Measurements from ENCODE around the gene CFI. TPM values are rescaled to one million over a fixed set of nuclear protein-coding genes. Genes with fewer than 3 reads are reported as not detected.

Gene CFI
- total RNA-seq, 1 experiment from 2014 or later, result not detected

DNA sequence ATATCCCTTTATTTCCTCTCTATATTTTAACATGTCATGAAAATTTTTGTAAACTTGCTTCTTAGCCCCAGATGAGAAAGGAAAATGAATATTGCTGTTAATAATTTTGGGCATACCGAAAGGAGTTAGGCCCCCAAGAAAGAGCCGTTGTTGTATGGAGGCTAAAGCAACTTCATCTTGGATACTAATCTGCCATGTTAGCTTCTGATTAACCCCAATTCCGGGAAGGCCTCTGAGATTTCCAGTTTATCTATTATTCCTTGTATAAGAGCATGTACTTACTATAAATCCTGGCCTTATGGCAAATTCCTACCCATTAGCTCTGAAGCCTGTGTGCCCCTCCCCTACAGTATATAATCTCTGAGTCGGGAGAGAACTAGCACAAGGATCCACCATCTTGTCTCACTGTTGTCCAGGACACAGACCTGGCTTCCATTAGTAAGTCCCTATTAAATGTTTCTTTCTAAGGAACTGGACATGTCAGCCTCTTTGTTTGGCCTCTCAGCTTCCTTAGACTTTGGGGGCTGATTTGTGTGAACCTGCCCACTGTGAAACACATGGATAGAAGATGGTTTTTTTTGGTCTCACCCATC, 51.1 kb downstream of the CFI start:
- H3K27me3 ChIP-seq, result no peaks in the 10 kb centered on the region

DNA sequence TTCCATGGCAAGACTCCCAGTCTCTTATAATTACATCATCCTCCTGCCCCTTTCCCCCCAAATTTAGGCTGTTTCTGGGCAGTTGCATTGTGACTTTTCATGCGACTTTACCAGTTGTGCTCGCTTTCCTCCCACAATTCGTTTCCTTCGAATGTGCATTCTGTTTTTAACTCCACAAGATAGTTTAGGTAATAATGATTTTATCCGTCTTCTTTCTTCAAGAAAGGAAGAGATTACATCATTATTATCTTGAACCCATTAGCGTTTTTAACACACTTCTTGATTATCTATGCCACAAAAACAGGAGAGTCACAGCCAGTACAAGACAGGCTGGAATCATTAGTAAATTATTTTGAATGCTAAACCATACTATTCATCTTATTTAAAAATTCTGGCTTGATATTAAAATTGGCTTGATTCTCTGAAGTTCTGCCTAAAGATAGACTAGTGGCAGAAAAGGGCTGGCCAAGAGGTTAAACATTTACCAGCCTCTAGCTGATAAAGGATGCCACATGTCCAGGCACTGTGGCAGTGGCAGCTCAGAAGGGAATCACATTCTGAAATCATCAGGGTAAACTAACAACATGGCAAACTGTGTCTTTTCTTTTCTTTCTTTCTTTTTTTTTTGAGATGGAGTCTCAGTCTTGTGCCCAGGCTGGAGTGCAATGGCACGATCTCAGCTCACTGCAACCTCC, 52.3 kb downstream of the CFI start:
- Histone ChIP-seq H3K4me3 (no peak overlapping the region), H3K9me3 (no peaks in the 10 kb centered on the region), H3K27me3 (no peaks in the 10 kb centered on the region), H3K36me3 (no peaks in the 10 kb centered on the region)
- no peak for DNase-seq

More for the DNA sequence above, 51.1 kb downstream of the CFI start:
- H3K4me3 ChIP-seq, result no peak overlapping the region
- no peaks in the 10 kb centered on the region for H3K9me3 ChIP-seq
- no peak for DNase-seq
- H3K36me3 ChIP-seq, result no peaks in the 10 kb centered on the region

DNA sequence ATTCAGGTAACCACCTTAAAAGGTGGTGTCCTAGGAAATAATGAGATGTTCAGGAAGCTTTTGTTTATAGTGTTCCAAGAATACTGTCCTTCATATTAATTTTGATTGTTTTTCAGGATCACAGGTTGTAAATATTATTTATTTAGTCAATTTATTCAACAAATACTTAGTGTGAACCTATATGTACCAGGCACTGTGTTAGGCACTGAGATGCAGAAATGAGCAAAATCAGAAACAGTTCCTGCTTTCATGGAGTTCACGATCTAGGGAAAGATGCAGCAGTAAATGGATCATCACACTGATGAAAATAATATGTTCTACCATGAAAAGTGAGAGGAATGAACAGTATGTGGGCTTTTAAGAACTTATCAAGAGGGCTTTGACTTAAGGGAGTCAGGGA, 53.7 kb downstream of the CFI start:
- no peak for DNase-seq
- Histone ChIP-seq H3K36me3 (no peaks in the 10 kb centered on the region), H3K4me3 (no peak overlapping the region), H3K9me3 (no peaks in the 10 kb centered on the region), H3K27me3 (no peaks in the 10 kb centered on the region)

DNA sequence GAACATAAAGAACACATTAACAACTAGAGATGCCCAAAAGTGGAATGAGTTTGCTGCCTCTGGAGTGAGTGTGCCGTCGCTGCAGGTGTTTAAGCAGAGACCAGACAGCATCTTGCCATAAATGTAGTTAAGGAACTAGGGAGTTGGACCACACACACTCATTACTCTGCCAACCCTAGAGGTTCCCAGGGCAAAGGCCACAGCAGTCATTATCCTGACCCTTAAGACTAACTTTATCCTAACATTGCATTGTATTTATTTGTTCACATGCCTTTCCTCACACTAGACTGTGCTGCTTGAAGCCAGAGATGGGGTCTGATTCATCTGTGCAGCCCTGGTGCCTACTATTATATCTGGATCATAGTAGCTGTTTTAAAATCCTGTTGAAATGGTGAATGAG, 55.1 kb downstream of the CFI start:
- Histone ChIP-seq H3K36me3 (no peaks in the 10 kb centered on the region), H3K4me3 (no peak overlapping the region), H3K9me3 (no peaks in the 10 kb centered on the region), H3K27me3 (no peaks in the 10 kb centered on the region)
- DNase-seq, result no peak

- H3K4me3 ChIP-seq, result no peak overlapping the region
- no peaks in the 10 kb centered on the region for H3K36me3 ChIP-seq
- no peak for DNase-seq
- no peaks in the 10 kb centered on the region for H3K27me3 ChIP-seq
- no peaks in the 10 kb centered on the region for H3K9me3 ChIP-seq
Observed at GRCh38 chr4:109745830-109746229, 56.0 kb downstream of the CFI start.

DNA sequence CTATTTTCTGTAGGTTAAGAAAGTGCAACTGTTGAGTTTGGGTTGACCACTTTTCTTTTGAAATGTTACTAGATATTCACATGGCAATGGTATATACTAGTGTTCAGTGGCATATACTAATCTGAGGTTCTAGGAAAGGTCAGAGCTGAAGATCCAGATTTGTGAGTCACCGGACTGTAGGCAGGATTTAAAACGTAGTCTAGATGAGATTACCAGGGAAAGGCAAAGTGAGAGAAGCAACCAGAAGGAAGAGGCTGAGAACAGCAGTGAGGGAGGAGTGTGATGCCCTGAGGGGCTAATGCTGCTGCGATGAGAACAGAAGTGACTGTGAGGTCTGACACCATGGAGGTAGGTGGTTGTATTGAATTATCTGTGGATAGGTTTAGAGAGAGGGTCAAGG, 62.3 kb downstream of the CFI start:
- Histone ChIP-seq H3K9me3 (no peaks in the 10 kb centered on the region), H3K36me3 (no peaks in the 10 kb centered on the region), H3K4me3 (no peak overlapping the region), H3K27me3 (no peaks in the 10 kb centered on the region)
- DNase-seq, result no peak

- DNase-seq, result no peak
Observed at GRCh38 chr4:109738104-109738872, 63.5 kb downstream of the CFI start.

GRCh38 chr4:109735566-109736365, 66.0 kb downstream of the CFI start:
- Histone ChIP-seq H3K36me3 (no peaks in the 10 kb centered on the region), H3K9me3 (no peaks in the 10 kb centered on the region), H3K4me3 (no peak overlapping the region), H3K27me3 (no peaks in the 10 kb centered on the region)
- DNase-seq, result no peak

More at GRCh38 chr4:109738104-109738872, 63.5 kb downstream of the CFI start:
- no peaks in the 10 kb centered on the region for H3K27me3 ChIP-seq
- H3K36me3 ChIP-seq, result no peaks in the 10 kb centered on the region
- no peaks in the 10 kb centered on the region for H3K9me3 ChIP-seq
- no peak overlapping the region for H3K4me3 ChIP-seq

DNA sequence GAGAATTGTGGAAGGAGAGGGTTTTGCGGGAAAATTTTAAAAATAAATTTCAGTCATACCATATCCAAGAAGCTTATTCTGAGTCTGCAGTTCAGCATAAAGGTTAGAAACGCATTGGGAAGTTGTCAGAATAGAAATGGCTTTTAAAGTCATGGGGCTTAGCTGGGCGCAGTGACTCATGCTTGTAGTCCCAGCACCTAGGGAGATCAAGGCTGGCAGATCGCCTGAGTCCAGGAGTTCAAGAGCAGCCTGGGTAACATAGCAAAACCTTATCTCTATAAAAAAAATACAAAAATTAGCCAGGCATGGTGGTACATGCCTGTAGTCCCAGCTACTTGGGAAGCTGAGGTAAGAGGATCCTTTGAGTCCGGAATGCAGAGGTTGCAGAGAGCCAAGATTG, 68.1 kb downstream of the CFI start:
- Histone ChIP-seq H3K9me3 (no peaks in the 10 kb centered on the region), H3K27me3 (no peaks in the 10 kb centered on the region), H3K36me3 (no peaks in the 10 kb centered on the region), H3K4me3 (no peak overlapping the region)
- no peak for DNase-seq

DNA sequence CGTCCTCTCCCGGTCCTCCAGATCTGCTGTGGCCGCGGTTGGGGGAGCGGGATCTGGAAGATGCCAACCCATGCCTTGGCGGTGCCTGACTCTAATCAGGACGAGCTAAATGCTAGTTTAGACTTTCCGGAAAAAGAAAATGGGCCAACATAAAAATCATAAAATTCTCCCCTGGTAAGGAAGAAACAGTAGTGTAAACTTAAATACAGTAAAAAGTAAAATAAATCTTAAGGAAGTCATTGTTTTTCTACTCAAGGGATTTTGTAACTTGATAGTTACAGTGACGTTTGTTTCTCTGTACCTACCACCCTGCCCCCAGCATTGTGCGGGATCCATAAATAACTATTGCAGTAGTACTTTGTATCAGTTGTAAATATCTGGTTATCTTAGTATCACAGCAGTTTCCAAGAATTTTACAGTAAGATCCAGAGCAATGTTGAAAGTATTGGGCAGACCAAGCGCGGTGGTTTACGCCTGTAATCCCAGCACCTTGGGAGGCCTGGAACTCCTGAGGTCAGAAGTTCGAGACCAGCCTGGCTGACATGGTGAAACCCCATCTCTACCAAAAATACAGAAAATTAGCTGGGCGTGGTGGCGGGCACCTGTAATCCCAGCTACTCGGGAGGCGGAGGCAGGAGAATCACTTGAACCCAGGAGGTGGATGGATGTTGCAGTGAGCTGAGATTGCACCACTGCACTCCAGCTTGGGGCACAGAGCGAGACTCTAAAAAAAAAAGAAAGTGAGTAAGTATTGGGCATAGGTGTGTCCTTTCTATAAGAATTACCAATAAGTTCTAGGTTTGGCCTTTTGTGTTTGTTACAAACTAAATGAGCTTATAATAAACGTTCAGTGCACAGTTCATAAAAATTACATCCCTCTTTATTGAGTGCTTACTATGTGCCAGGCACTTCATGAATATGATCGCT, 70.9 kb downstream of the CFI start:
- Histone ChIP-seq H3K27me3 (no peaks in the 10 kb centered on the region), H3K9me3 (no peaks in the 10 kb centered on the region), H3K4me3 (peak overlapping the region; percentile 73), H3K36me3 (no peaks in the 10 kb centered on the region)
- no peak for DNase-seq

DNA sequence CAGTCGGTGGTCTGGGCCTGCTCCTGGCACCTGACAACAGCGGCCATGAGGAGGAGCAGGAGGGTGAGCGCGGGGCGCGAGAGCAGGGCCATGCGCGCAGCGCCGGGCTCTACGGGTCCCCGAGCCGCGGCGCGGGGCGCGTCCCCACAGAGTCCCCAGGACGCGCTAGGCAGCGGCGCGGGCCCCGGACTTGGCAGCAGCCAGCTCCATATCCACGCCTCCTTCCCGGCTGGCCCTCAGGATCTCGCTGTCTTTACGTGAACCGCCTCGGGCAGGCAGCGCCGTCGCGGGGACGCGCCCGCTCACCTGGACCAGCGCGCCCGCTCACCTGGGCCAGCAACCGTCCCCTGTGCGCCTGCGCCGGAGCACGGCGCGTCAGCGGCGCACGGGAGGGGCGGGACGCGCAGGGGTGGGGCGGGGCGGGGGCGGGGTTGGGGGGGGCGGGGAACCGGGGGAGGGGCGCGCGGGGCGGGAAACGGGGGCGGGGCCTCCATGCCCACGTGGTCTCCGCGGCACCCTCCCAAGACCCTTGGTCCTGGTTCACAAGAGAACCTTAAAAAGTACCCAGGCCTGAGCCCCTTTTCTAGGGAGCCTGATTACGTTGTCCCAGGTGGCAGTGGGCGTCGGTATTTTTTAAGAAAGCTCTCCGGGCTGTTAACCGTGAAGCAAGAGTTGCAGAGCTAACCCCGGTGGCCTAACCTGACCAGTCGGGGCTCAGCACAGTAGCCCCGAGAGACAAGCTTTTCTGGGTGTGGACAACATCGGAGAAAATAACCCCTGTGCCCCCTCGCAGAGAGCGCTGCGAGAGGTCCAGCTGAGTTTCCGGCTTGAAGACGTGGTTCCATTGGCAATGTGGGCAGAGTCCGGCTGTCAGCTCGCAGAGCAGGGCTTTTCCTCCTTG, 71.8 kb downstream of the CFI start, which contains the start of gene PLA2G12A:
TSS of gene PLA2G12A (minus strand) at position 353 of the 901 bp plus-strand sequence. CDS start at position 92, 261 bp downstream.
- peak; percentile 49 for DNase-seq
- no peaks in the 10 kb centered on the region for H3K27me3 ChIP-seq
- H3K9me3 ChIP-seq, result no peaks in the 10 kb centered on the region
- no peaks in the 10 kb centered on the region for H3K36me3 ChIP-seq
- peak within 1 kb of the TSS; percentile 73 for H3K4me3 ChIP-seq

DNA sequence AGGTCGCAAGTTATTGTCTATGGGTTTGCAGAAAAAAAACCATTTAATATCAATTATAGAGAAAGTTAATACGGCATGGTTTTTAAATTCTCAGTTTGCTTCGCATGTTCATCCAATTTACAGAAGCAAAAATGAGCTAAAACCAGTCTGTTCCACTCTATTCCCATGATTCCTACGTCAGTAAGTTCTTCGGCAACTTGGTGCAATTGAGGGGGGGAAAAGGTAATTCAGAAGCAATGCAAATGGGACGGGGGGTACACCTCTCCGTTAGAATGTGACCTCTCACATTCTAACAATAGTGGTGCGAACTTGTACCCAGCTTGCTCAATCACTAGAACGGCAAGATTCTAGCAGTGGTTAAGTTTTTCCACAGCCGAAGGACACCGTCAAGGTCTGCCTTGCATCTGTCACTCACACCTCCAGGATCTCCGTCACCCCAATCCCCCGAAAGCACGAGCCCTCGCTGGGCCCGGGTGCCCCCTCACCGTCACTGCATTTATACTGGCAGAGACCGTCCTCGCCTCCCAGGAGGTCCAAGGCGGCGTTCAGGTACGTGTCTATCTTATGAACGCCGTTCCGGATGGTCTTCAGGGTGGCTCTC, 72.6 kb downstream of the CFI start:
- Histone ChIP-seq H3K4me3 (peak overlapping the region; percentile 73), H3K36me3 (no peaks in the 10 kb centered on the region), H3K27me3 (no peaks in the 10 kb centered on the region), H3K9me3 (no peaks in the 10 kb centered on the region)
- DNase-seq, result no peak

- Histone ChIP-seq H3K36me3 (no peaks in the 10 kb centered on the region), H3K9me3 (no peaks in the 10 kb centered on the region), H3K4me3 (no peak overlapping the region; the same call in 1 of the 2 replicates), H3K27me3 (no peaks in the 10 kb centered on the region)
- DNase-seq, result no peak
Observed at GRCh38 chr4:109728385-109728784, 73.4 kb downstream of the CFI start.

GRCh38 chr4:109723110-109723509, 78.7 kb downstream of the CFI start:
- DNase-seq, result no peak
- no peaks in the 10 kb centered on the region for H3K27me3 ChIP-seq
- no peaks in the 10 kb centered on the region for H3K36me3 ChIP-seq
- no peaks in the 10 kb centered on the region for H3K9me3 ChIP-seq
- no peak overlapping the region for H3K4me3 ChIP-seq

- Histone ChIP-seq H3K27me3 (no peaks in the 10 kb centered on the region), H3K36me3 (no peaks in the 10 kb centered on the region), H3K4me3 (no peak overlapping the region), H3K9me3 (no peaks in the 10 kb centered on the region)
- DNase-seq, result no peak
Observed at GRCh38 chr4:109722357-109722756, 79.4 kb downstream of the CFI start.
